Activated T-cell treated with anti-CD3 and anti-CD28 coated beads for 4 hours (primary cell): ENCODE measurements around the gene CUL1.

Source experiments
- DNase-seq: peaks from one replicate; pipeline ENCODE4 v3.0.0-alpha.2; 2020

The CUL1 gene

DNA sequence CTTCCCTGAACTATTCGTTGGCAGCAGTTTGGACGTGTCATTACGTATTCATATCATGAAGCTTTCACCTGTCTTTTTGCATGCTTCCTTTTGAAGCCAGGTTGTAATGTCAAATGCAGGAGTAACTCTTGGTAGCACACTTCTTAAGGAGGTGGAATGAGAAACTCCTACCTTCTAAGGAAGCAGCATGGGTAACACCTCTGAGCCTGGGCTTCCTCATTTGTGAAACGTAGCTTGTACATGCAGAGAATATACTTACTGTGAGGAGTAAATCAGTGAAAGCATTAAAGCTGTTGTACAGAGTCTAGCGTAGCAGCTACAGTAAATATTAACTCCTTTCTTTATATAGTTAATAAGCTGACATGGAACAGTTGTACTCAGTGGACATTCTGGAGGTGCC lies 21.1 kb downstream of the CUL1 start:
- DNase-seq, result no peak

DNA sequence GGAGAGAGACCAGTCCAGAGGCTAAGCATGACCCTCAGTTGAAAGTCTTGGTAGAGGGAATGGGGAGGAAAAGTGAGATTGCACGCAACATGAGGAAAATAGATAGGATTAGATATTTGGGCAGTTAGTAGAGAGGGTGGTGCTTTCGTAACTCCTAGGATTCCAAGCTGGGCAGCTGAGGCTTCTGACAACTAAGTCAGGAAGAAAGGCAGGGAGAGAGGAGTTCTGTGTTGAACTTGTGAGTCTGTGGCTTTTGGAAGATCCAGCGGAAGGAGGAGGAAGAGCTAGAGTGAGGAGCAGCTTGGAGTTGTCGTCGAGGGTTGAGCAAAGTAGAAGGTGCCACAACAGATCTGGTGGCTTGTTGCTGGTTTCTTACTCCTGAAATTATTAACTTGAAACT lies 21.8 kb downstream of the CUL1 start:
- DNase-seq, result no peak

- no peak for DNase-seq
These were observed 22.7 kb downstream of the CUL1 start for GRCh38 chr7:148721390-148721789.

GRCh38 chr7:148722340-148723165 lies 23.9 kb downstream of the CUL1 start:
- DNase-seq, result no peak

DNA sequence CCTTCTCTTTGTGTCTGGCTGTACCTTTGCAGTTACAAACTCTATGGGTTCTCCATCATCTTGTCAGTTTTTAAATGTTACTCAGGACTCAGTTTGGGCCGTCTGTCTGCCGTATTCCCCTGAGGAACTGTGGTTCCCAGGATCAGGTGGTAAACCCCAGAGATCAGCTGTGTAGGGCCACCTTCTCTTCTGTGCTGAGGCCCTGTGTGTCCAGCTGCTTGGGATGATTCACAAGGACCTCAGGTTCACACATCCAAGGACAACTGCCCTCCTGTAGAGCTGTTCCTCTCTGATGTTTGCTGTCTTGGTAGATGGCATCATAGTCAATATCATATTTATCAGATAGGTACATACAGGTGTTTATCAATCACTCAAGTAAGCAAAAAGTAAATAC lies 24.5 kb downstream of the CUL1 start:
- DNase-seq, result no peak

GRCh38 chr7:148723846-148724245 lies 25.1 kb downstream of the CUL1 start:
- DNase-seq, result no peak

DNA sequence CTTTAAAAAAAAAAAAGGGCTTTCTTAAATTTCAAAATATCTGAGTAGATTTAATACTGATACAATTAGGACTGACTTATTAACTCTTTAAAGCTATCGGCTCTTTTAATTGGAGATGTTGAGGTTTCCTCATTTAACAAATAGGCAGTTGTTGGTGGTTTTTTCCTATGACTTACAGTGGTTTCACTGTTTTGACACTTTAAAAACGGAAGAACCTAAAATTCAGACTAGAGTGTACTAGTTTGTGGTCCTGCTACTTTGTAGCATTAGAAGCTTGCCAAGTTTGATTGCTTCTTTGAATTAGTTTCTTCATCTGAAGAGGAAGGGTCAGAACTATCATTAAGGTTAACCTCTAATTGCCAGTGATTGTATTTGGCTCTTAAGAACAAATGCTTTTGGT lies 27.7 kb downstream of the CUL1 start:
- DNase-seq, result no peak

- DNase-seq, result no peak
These were observed 29.0 kb downstream of the CUL1 start for GRCh38 chr7:148727501-148728278.

- DNase-seq, result no peak
These were observed 31.5 kb downstream of the CUL1 start for GRCh38 chr7:148729984-148730733.

DNA sequence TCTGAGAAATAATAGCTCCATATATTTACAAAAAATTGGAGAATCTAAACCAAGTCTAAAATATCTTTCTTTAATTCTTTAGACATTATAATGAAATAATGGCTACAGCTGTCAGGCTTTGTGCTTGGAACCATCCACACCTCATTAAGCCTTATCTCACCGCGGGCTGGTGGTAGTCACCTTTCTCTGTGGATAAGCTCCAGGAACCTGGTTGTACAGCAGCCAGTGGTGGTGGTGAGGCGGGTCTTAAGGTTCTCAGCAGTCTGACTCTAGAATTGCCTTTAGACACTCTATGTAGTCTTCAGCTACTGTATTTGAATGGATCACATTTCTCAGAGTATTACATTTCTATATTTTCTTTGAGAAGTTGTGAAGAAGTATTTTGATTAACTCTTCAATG lies 34.2 kb downstream of the CUL1 start:
- DNase-seq, result no peak

DNA sequence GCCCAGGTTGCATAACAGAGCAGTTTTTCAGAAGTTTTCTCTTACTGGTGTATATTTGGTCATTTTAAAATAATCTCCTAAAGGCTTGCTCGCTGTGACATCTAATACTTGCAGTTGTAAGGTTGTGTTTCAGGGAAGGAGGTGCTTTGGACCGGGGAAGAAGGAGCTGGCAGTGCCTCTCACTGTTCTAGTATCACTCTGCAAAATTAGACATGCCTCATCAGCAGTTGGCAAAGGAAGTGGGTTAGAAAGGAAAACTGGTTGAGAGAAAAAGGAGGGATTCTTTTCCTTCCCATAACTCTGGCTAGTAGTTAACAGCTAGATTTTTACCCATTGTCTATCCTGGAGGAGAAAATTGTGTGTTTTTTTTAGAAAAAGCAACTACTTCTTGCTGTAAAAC lies 34.8 kb downstream of the CUL1 start:
- no peak for DNase-seq

- no peak for DNase-seq
These were observed 36.4 kb downstream of the CUL1 start for GRCh38 chr7:148735141-148735540.

- no peak for DNase-seq
These were observed 37.3 kb downstream of the CUL1 start for GRCh38 chr7:148735967-148736366.

DNA sequence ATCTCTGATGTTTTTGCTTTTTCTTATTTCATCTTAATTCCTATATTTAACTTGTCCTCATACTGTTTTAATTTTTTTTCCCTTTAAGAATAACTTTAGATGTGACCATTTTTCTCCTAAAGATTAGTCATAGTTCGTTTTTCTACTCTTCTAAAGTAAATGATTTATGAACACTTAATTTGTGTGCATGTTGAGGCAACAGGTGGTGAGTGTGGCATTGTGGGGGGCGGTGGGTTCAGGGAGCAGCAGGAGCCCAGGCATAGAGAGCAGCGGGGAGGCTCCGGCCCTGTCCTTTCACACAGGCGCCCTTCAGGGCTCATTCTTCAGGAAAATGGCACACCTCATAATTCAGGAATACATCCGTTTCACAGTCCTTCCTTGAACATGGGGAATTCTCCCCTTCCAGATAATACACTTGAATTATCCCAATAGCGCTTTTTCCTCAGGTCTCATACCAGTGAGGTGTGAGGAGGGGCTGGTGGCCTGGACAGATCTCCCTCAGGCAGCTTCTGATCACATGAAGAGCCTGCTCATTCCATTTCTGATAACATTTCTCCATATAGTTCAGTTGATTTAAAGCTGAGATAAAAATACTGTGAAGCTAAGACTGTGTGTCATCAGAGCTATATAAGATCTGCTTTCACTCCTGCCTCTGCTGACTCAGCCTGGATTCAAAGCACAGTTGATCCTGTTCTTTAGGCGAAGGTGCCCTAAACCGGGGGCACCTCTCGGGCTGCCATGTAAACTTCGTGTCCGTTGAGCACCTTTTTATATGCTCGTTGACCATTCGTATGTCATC lies 40.2 kb downstream of the CUL1 start:
- DNase-seq, result no peak

DNA sequence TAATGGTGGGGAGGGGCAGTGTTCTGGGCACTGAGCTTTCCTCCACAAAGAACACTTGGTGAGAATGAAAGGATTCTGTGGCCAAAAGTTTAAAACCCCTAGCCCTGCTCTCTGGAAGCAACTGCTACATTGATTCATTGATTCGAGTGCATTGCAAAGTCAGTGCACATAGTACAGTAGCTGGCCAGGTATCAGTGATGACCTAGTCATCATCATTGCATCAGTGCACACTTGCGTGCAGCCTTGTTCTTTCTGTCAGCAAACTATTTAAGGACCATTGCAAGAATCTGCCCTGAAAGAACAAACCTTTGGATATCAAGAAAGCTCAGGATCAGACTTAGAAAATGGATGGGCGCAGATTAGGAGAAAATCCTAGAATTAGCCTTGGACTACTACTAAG lies 47.4 kb downstream of the CUL1 start:
- no peak for DNase-seq

DNA sequence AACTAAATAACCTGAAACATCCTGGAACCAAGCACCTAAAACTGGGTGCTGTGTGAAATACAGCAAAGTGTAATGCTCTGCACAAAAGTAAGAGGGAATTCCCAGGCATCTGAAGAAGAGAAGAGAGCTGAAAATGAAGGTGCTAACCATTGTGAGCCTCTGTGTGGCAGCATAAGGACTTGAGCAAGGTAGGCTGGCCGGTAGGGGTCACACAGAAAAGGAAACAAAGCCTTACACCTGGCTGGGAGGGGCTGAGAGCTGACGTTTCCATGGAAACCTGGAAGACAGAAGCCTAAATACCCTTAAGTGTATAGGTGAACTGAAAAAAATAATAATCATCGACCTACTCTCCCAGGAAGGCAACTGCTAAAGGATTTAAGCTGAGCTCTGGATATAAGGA lies 48.6 kb downstream of the CUL1 start:
- no peak for DNase-seq

DNA sequence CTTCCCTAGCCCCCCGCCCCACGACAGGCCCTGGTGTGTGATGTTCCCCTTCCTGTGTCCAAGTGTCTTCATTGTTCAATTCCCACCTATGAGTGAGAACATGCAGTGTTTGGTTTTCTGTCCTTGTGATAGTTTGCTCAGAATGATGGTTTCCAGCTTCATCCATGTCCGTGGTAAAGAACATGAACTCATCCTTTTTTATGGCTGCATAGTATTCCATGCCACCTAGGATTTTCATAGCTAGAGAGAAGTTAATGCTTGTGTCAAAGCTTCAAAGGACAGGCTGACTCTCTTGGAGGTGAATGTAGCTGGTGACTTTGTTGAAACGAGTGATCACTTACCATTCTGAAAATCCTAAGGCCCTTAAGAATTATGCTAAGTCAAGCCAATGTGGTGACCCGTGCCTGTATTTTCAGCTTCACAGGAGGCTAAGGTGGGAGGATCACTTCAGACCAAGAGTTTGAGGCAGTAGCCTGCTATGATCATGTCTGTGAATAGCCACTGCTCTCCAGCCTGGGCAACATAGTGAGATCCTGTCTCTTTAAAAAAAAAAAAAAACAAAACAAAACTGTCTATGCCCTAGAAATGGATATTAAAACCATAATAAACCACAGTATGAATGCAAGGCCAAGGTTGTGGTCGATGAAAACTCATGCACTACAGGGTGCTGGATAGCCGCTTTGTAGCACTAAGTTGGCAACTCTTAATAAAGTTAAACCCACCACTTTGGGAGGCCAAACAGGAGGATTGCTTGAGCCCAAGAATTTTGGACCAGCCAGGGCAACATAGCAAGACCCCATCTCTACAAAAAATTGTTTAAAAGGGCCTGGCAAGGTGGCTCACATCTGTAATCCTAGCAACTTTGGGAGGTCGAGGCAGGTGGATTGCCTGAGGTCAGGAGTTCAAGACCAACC lies 52.0 kb downstream of the CUL1 start:
- DNase-seq, result no peak

GRCh38 chr7:148753224-148753623 lies 54.5 kb downstream of the CUL1 start:
- DNase-seq, result no peak

- DNase-seq, result no peak
These were observed 56.2 kb downstream of the CUL1 start for GRCh38 chr7:148754912-148755311.

GRCh38 chr7:148761499-148762278 lies 63.0 kb downstream of the CUL1 start:
- DNase-seq, result no peak

DNA sequence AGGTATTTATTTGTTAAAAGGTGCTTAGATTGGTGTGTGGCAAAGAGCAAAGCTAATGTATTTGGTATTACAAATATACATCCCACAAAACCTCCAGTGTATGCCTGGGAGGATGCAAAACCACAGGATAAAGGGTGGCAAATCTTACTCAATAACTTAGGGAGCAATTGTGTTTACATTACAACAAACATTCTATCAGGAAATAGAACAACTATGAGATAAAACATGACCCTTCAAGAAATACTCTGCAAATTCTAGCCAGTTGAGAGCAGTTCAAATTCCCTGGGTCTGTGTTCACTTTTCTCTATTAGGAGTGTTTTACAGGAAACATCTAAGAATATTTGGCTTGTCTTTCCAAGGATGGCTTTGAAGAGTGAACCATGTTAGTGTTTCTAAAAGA lies 64.9 kb downstream of the CUL1 start:
- no peak for DNase-seq
